ENCODE measurements around the gene ADCK2.

The ADCK2 gene

DNA sequence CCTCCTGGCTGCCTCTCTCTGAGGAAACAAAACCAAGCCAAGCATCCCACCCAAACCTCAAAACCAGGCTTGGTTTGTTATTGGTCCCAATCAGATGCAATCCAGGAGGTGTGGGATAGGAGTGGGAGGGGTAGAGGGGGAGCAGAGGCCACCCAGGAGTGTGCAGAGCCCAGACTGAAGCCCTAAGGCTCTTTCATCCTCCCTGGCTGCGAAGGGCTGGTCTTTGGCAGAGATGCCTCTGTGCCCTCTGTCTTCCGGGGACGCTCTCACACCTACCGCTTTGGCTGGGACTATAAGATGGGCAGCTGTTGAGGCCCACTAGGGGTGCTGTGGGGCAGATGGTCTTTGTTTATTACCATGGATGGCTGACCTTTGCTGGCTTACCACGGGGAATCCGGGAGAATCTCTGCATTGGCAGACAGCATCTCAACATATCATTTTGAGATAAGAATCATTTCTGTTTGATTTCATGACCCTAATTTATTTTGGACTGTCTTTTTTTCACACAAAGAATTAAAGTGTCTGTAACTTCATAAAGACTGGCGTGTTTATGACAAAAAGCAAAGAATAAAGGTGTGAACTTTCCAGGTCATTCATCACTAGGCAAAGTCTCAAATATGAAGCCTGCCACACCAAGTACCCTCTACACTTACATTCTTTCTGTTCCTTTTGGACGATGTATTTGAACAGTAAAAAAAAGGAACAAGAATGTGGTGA, 25.7 kb upstream of the ADCK2 start:
- Histone ChIP-seq H3K27ac (no peak overlapping the region), H3K4me3 (no peak overlapping the region)
- peak; percentile 18 for TF ChIP-seq CTCF (IDR thresholded peaks at IDR 0.05)
- DNase-seq (ENCODE audit: low spot score): no peak

GRCh38 chr7:140649556-140650205, 23.1 kb upstream of the ADCK2 start:
- DNase-seq (ENCODE audit: low spot score): no peak
- no peak overlapping the region for H3K4me3 ChIP-seq
- no peak for TF ChIP-seq CTCF (IDR thresholded peaks at IDR 0.05)
- H3K27ac ChIP-seq: no peak overlapping the region

DNA sequence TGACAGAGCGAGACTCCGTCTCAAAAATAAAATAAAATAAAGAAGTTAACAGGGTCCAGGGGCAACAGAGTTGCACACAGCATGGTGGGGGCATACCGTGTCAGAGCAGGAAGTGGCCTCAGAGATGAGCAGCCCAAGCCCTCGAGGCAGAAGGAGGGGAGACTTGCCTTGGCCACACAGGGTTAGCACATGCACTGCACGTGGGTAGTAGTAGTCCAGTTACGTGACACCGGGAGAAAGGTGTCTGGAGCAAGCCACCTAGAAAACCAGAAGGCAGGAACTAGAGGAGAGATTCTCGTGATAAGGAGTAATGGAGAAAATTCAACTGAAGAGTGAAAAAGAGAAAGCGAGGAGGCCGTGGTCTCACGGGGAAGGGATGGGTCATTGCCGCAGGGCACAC, 22.4 kb upstream of the ADCK2 start:
- no peak for DNase-seq (ENCODE audit: low spot score)
- no peak overlapping the region for H3K27ac ChIP-seq
- no peak overlapping the region for H3K4me3 ChIP-seq
- TF ChIP-seq CTCF (IDR thresholded peaks at IDR 0.05): no peak

DNA sequence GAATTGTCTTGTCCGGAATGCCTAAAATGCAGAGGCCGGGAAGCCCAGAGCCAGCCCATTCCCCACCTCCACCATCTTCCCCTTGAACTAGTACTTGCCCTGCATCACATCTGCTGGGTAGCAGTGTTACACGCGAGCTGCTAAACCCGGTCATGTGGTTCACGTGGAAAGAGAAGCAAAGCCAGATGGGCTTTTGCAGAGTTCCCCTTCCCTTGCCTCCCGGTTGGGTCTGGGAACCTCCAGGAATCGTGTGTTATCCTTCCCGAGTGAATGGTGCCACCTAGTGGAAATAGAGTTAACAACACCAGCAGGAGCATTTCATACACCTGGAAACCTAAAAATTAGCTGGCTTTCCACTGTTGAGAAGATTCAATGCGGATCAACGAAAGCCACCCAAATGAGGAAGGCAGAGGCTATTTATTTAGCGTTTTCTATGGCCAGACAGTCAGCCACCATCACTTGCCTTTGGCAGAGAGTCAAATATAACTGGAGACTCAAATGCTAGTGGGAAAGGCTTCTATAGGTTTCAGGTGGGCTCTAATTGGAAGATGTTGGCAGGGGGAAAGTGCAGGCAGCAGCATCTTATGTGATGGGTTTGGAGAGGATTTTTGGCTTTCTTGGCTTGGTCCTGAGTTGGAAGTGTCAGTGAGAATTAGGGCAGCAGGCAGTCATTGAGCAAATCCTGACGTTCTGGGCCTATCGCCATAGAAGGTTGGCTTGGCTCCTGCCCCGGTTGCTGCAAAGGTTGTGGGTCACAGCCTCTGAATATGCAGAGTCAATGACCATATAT, 19.2 kb upstream of the ADCK2 start:
- no peak for DNase-seq (ENCODE audit: low spot score)
- Histone ChIP-seq H3K4me3 (no peak overlapping the region), H3K27ac (no peak overlapping the region)
- peak; percentile 94 for TF ChIP-seq CTCF (IDR thresholded peaks at IDR 0.05)

- TF ChIP-seq CTCF (IDR thresholded peaks at IDR 0.05): no peak
- Histone ChIP-seq H3K4me3 (no peak overlapping the region), H3K27ac (no peak overlapping the region)
- no peak for DNase-seq (ENCODE audit: low spot score)
Observed at GRCh38 chr7:140654109-140654387, 18.7 kb upstream of the ADCK2 start.

GRCh38 chr7:140654661-140655060, 18.1 kb upstream of the ADCK2 start:
- no peak for DNase-seq (ENCODE audit: low spot score)
- Histone ChIP-seq H3K4me3 (no peak overlapping the region), H3K27ac (no peak overlapping the region)

More at GRCh38 chr7:140654661-140655060, 18.1 kb upstream of the ADCK2 start:
- no peak for TF ChIP-seq CTCF (IDR thresholded peaks at IDR 0.05)

Data from coronary artery (tissue), 2 donors.